GM12878 (cell line): ENCODE measurements around the gene PPARA. TPM values are rescaled to one million over a fixed set of nuclear protein-coding genes. Genes with fewer than 3 reads are reported as not detected.

Source experiments
- ATAC-seq: fragments of 200-7000 bp; cut with Tn5 transposase; 3 replicates; pipeline ENCODE4 v1.9.1; 2020; ENCODE audit warnings: mild to moderate bottlenecking, moderate library complexity
- BruUV-seq: library from RNA; stranded (reverse); fragments of 400-500 nt; replicated peaks from 2 replicates; lab custom pipeline; 2021; lab: Mats Ljungman, UMichigan
- CTCF ChIA-PET: fragments of 300-600 bp; sonication (Branson Sonifier 250); formaldehyde crosslinking; extraction: SDS; loops from one replicate; lab custom pipeline; 2021; ENCODE audit warnings: inconsistent platforms; lab: Yijun Ruan, JAX
- POLR2A ChIA-PET: fragments of 350-600 bp; formaldehyde crosslinking; extraction: SDS; loops from one replicate; lab custom pipeline; 2021; ENCODE audit warnings: inconsistent platforms; lab: Charles Lee
- RAD21 ChIA-PET: fragments of 300-600 bp; sonication (Branson Sonifier 250); formaldehyde crosslinking; loops from one replicate; lab custom pipeline; 2023; ENCODE audit warnings: antibody characterized with exemption; ENCODE audit not compliant: unreplicated experiment; lab: Charles Lee
- SMC1A ChIA-PET: fragments of 300-600 bp; sonication (Branson Sonifier 250); formaldehyde crosslinking; loops from one replicate; lab custom pipeline; 2023; ENCODE audit not compliant: unreplicated experiment, uncharacterized antibody; lab: Charles Lee
- DNase-seq: peaks from one replicate; pipeline ENCODE4 v3.0.0-alpha.2; 2011; ENCODE audit warnings: low read depth, low spot score
- FAIRE-seq: peaks from 3 replicates; lab custom pipeline; 2011; peaks lifted over from hg19 to GRCh38; lab: Jason Lieb, UNC
- H2AFZ ChIP-seq: 2 replicates; pipeline ENCODE4 v1.6.0; 2011; ENCODE audit warnings: low read depth, low read length, control low read depth; ENCODE audit not compliant: control insufficient read depth
- H3K27ac ChIP-seq: 2 replicates; pipeline ENCODE4 v1.5.1; 2011; ENCODE audit warnings: control low read depth; ENCODE audit not compliant: control insufficient read depth, insufficient read depth
- H3K27me3 ChIP-seq, 2 experiments: replicated peaks in 1 of 2; 2 replicates each; pipeline versions ENCODE4 v1.6.0 to v1.6.1; 2011; ENCODE audit warnings: low read length in 1 of 2; ENCODE audit not compliant: control insufficient read depth in 2 of 2, insufficient read depth in 2 of 2
- H3K36me3 ChIP-seq, 2 experiments: 2 replicates each; pipeline ENCODE4 v1.5.1; 2011; ENCODE audit warnings: low read length in 1 of 2; ENCODE audit not compliant: control insufficient read depth in 2 of 2, insufficient read depth in 2 of 2
- H3K4me1 ChIP-seq: 2 replicates; pipeline ENCODE4 v1.6.1; 2011; ENCODE audit warnings: mild to moderate bottlenecking, low read length, moderate library complexity, mixed read lengths; ENCODE audit not compliant: control insufficient read depth, insufficient read depth
- H3K4me2 ChIP-seq: 2 replicates; pipeline ENCODE4 v1.6.0; 2011; ENCODE audit warnings: control low read depth; ENCODE audit not compliant: control insufficient read depth, insufficient read depth
- H3K4me3 ChIP-seq: fragments of 200-600 bp; sonication (generic); 2 replicates; pipeline ENCODE4 v1.5.1; 2016
- H3K79me2 ChIP-seq: 2 replicates; pipeline ENCODE4 v1.6.0; 2011; ENCODE audit warnings: low read length; ENCODE audit not compliant: control insufficient read depth, insufficient read depth
- H3K9ac ChIP-seq: 2 replicates; pipeline ENCODE4 v1.8.0; 2011; ENCODE audit warnings: low read length, control low read depth, mixed read lengths; ENCODE audit not compliant: control insufficient read depth, insufficient read depth
- H3K9me3 ChIP-seq: replicated peaks from 3 replicates; pipeline ENCODE4 v1.5.1; 2011; ENCODE audit warnings: mild to moderate bottlenecking, low read length; ENCODE audit not compliant: control insufficient read depth, insufficient read depth
- H4K20me1 ChIP-seq: 2 replicates; pipeline ENCODE4 v1.6.0; 2011; ENCODE audit not compliant: control insufficient read depth, insufficient read depth
- IRF3 ChIP-seq: fragments of 450-650 bp; IDR thresholded peaks from 2 replicates; pipeline ENCODE4 v1.6.1; 2014; ENCODE audit warnings: mild to moderate bottlenecking
- NR2C2 ChIP-seq: IDR thresholded peaks from 2 replicates; pipeline ENCODE4 v1.6.1; 2011; ENCODE audit warnings: borderline replicate concordance, low read depth; ENCODE audit not compliant: control insufficient read depth, insufficient read length
- SMARCA5 ChIP-seq: fragments of 450-650 bp; IDR thresholded peaks from 2 replicates; pipeline ENCODE4 v1.6.1; 2017; ENCODE audit warnings: mild to moderate bottlenecking
- ZBTB33 ChIP-seq: fragments of 450-650 bp; IDR thresholded peaks from 2 replicates; pipeline ENCODE4 v1.6.1; 2017; ENCODE audit warnings: mild to moderate bottlenecking
- ZNF207 ChIP-seq: fragments of 450-650 bp; IDR thresholded peaks from 2 replicates; pipeline ENCODE4 v1.6.1; 2014; ENCODE audit warnings: antibody characterized with exemption, mild to moderate bottlenecking, borderline replicate concordance
- ZSCAN29 ChIP-seq: fragments of 450-650 bp; IDR thresholded peaks from 2 replicates; pipeline ENCODE4 v1.6.1; 2017; ENCODE audit warnings: mild to moderate bottlenecking, moderate library complexity
- WGBS: methylation state at CpG from one replicate; pipeline ENCODE4 v1.1.6; 2016; ENCODE audit warnings: low lambda C conversion rate; ENCODE audit not compliant: insufficient replicate concordance, insufficient coverage; ENCODE audit errors: missing lambda C conversion rate; 5-methylcytosine and 5-hydroxymethylcytosine counted together
- in situ Hi-C: fragments of 300-500 bp; cut with MboI; formaldehyde crosslinking; loops from 9 replicates; pipeline ENCODE4 v1.14.3; 2018; ENCODE audit warnings: mixed read lengths
- intact Hi-C: fragments of 100-400 bp; cut with micrococcal nuclease; formaldehyde crosslinking; loops from one replicate; pipeline ENCODE4 v1.14.2; 2022; ENCODE audit not compliant: unreplicated experiment
- polyA plus RNA-seq, 11 experiments: library from polyadenylated mRNA; depleted of rRNA in 4 of 11; unstranded in 6 of 11; stranded (reverse) in 5 of 11; fragments of >200 nt; fragmentation: Nextera tagmentation in 4 of 11; fragmentation: Illumina TruSeq in 1 of 11; extraction: Ambion mirVana in 4 of 11; extraction: Trizol in 1 of 11; gene quantifications; 1 replicate in 1 of 11; 2 replicates in 10 of 11; pipeline versions ENCODE4 v1.2.1 to v1.2.3, GENCODE V29; 2011 to 2016; ENCODE audit warnings: inconsistent platforms in 2 of 11, missing spikeins in 2 of 11, low read depth in 1 of 11
- total RNA-seq, 4 experiments: library from RNA; depleted of rRNA in 3 of 4; stranded (reverse); fragments of >200 nt in 3 of 4; fragmentation: Illumina TruSeq in 1 of 4; extraction: Trizol in 1 of 4; gene quantifications; 2 replicates each; pipeline versions ENCODE4 v1.2.1 to v1.2.3, GENCODE V29; 2013 to 2021

PPARA gene
- total and polyA plus RNA-seq, 10 of the 15 experiments (the other 5 are each of a cell fraction or from before 2014, with no cell fraction given): 0.72 to 10.4 (median 4.6) TPM

GRCh38 chr22:46145896-46146295 is 4.4 kb upstream of the PPARA start (continued):
- TF ChIP-seq ZSCAN29: no peak

- H3K9ac ChIP-seq: no peak overlapping the region
- ChIA-PET CTCF (no interaction called here), SMC1A (no interaction called here), POLR2A (no interaction called here), RAD21 (no interaction called here)
- intact Hi-C loops: no loop called here
- FAIRE-seq (no peak), DNase-seq (no peak), ATAC-seq (no peak)
- H2AFZ ChIP-seq: no peak overlapping the region
- 58% methylated on average over 4 of the region's 4 CpGs for WGBS
- TF ChIP-seq SMARCA5: no peak
- no peak for TF ChIP-seq ZNF207
- no peak for TF ChIP-seq ZBTB33
- TF ChIP-seq NR2C2: no peak
- TF ChIP-seq IRF3: no peak
- no peaks in the 10 kb centered on the region for H3K9me3 ChIP-seq
- no peak overlapping the region for H3K4me3 ChIP-seq
- no peak overlapping the region for H3K4me2 ChIP-seq
- in situ Hi-C loops: no loop called here
- H4K20me1 ChIP-seq: 0 out of 2 replicates have a peak, but pooled peaks cover 2% of the 10 kb centered on the region
- H3K36me3 ChIP-seq: no peaks in the 10 kb centered on the region
- peaks cover 2% of the 10 kb centered on the region; the same call in 1 of the 2 replicates for H3K79me2 ChIP-seq
- peaks cover 7% of the 10 kb centered on the region for H3K4me1 ChIP-seq
- H3K27ac ChIP-seq: no peak overlapping the region
- no TSS peak for BruUV-seq
- H3K27me3 ChIP-seq: peaks cover 9% of the 10 kb centered on the region in 2 experiments
These were observed 4.0 kb upstream of the PPARA start for GRCh38 chr22:46146329-46146728.
